Ishikawa (cell line): Measurements from ENCODE around the gene TPCN2.

ENCODE experiments used
- CEBPB ChIP-seq: IDR thresholded peaks from 2 replicates; pipeline ENCODE4 v1.6.1; 2012
- CREB1 ChIP-seq: IDR thresholded peaks from 2 replicates; pipeline ENCODE4 v1.6.1; 2012; ENCODE audit warnings: low read depth
- EGR1 ChIP-seq: IDR thresholded peaks from 2 replicates; pipeline ENCODE4 v1.6.1; 2012
- EP300 ChIP-seq: IDR thresholded peaks from 2 replicates; pipeline ENCODE4 v1.6.1; 2012; ENCODE audit warnings: borderline replicate concordance
- FOXM1 ChIP-seq: IDR thresholded peaks from 2 replicates; pipeline ENCODE4 v1.6.1; 2012; ENCODE audit warnings: low read depth, borderline replicate concordance
- MAX ChIP-seq: IDR thresholded peaks from 2 replicates; pipeline ENCODE4 v1.6.1; 2012
- NFIC ChIP-seq: IDR thresholded peaks from 2 replicates; pipeline ENCODE4 v1.6.1; 2012
- RAD21 ChIP-seq: IDR thresholded peaks from 2 replicates; pipeline ENCODE4 v1.6.1; 2012; ENCODE audit warnings: low read depth
- TAF1 ChIP-seq: IDR thresholded peaks from 2 replicates; pipeline ENCODE4 v1.6.1; 2012; ENCODE audit warnings: low read depth, mild to moderate bottlenecking
- TCF12 ChIP-seq: IDR thresholded peaks from 2 replicates; pipeline ENCODE4 v1.6.1; 2012; ENCODE audit warnings: low read depth
- TEAD4 ChIP-seq: IDR thresholded peaks from 2 replicates; pipeline ENCODE4 v1.6.1; 2012
- YY1 ChIP-seq: IDR thresholded peaks from 2 replicates; pipeline ENCODE4 v1.6.1; 2012; ENCODE audit warnings: low read depth
- ZBTB7A ChIP-seq: IDR thresholded peaks from 2 replicates; pipeline ENCODE4 v1.6.1; 2012; ENCODE audit warnings: low read depth
- TF ChIP-seq, protein P1 (sequence below): IDR thresholded peaks from 2 replicates; pipeline ENCODE4 v1.6.1; 2012; ENCODE audit warnings: low read depth, mild to moderate bottlenecking
- TF ChIP-seq, protein P2 (sequence below): IDR thresholded peaks from 2 replicates; pipeline ENCODE4 v1.6.1; 2012

Gene TPCN2

DNA sequence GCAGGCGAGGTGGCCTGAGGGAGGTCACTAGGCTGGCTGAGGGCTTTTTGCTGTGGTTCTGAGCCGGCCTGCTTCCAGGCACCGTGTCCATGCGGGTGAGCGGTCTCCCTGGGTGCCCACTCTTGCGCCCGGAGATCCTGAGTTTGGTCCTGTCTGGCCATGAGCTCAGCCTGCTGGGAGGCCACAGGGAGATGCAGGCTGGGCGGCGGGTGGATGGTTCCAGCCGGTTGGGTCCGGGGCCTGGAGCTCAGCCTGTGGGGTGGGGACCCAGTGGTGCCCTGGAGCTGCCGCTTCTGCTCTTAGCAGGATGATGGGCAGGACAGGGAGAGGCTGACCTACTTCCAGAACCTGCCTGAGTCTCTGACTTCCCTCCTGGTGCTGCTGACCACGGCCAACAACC is 18.5 kb downstream of the TPCN2 start:
- TF ChIP-seq MAX (no peak), RAD21 (no peak), TEAD4 (no peak), YY1 (no peak), EGR1 (no peak), NFIC (no peak), CREB1 (no peak), FOXM1 (no peak), ZBTB7A (no peak), TCF12 (no peak), CEBPB (no peak), EP300 (no peak), TAF1 (no peak)
- TF ChIP-seq, protein P1, sequence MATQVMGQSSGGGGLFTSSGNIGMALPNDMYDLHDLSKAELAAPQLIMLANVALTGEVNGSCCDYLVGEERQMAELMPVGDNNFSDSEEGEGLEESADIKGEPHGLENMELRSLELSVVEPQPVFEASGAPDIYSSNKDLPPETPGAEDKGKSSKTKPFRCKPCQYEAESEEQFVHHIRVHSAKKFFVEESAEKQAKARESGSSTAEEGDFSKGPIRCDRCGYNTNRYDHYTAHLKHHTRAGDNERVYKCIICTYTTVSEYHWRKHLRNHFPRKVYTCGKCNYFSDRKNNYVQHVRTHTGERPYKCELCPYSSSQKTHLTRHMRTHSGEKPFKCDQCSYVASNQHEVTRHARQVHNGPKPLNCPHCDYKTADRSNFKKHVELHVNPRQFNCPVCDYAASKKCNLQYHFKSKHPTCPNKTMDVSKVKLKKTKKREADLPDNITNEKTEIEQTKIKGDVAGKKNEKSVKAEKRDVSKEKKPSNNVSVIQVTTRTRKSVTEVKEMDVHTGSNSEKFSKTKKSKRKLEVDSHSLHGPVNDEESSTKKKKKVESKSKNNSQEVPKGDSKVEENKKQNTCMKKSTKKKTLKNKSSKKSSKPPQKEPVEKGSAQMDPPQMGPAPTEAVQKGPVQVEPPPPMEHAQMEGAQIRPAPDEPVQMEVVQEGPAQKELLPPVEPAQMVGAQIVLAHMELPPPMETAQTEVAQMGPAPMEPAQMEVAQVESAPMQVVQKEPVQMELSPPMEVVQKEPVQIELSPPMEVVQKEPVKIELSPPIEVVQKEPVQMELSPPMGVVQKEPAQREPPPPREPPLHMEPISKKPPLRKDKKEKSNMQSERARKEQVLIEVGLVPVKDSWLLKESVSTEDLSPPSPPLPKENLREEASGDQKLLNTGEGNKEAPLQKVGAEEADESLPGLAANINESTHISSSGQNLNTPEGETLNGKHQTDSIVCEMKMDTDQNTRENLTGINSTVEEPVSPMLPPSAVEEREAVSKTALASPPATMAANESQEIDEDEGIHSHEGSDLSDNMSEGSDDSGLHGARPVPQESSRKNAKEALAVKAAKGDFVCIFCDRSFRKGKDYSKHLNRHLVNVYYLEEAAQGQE = no peak
- TF ChIP-seq, protein P2, sequence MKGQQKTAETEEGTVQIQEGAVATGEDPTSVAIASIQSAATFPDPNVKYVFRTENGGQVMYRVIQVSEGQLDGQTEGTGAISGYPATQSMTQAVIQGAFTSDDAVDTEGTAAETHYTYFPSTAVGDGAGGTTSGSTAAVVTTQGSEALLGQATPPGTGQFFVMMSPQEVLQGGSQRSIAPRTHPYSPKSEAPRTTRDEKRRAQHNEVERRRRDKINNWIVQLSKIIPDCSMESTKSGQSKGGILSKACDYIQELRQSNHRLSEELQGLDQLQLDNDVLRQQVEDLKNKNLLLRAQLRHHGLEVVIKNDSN = no peak

DNA sequence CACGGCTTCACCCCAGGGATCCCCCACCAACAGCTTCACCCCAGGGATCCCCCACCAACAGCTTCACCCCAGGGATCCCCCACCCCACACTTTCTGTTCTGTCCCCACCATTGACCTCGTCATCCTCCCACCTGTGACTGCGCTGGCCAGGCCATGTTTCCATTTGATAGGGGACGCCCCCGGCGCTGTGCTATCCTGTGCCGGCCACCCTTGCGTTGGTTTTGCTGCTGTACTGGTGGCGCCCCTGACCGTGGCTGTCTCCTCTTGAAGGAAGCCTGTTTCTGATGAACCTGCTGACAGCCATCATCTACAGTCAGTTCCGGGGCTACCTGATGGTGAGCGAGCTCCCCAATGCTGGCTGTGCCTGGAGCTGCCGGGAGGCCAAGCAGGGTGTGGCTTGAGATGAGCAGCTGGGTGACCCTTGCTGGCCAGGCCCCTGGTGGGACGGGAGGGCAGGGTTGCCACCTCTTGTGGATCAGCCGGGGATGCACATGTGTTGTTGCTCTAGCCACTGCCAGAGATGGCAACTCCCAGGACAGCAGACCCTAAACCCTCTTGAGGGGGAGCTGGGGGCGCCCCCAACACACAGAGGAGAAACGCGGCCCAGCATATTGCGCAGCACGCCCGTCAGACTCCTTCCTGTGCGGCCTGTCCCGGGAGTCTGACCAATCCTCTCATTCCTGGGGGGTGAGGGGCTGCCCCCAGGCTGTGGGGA is 22.5 kb downstream of the TPCN2 start:
- TF ChIP-seq, protein P2 = no peak
- TF ChIP-seq TEAD4 (no peak), YY1 (no peak), MAX (no peak), RAD21 (no peak), ZBTB7A (no peak), EGR1 (no peak), CEBPB (no peak), TAF1 (no peak), EP300 (no peak), TCF12 (no peak), CREB1 (no peak), NFIC (no peak), FOXM1 (no peak)
- TF ChIP-seq, protein P1 = no peak

GRCh38 chr11:69071956-69072355 is 23.2 kb downstream of the TPCN2 start:
- no peak for TF ChIP-seq NFIC
- no peak for TF ChIP-seq CEBPB
- TF ChIP-seq ZBTB7A = no peak
- no peak for TF ChIP-seq CREB1
- no peak for TF ChIP-seq TEAD4
- no peak for TF ChIP-seq MAX
- TF ChIP-seq EP300 = no peak
- TF ChIP-seq FOXM1 = no peak
- TF ChIP-seq TCF12 = no peak
- no peak for TF ChIP-seq YY1
- no peak for TF ChIP-seq RAD21
- TF ChIP-seq, protein P1 = no peak
- no peak for TF ChIP-seq TAF1

DNA sequence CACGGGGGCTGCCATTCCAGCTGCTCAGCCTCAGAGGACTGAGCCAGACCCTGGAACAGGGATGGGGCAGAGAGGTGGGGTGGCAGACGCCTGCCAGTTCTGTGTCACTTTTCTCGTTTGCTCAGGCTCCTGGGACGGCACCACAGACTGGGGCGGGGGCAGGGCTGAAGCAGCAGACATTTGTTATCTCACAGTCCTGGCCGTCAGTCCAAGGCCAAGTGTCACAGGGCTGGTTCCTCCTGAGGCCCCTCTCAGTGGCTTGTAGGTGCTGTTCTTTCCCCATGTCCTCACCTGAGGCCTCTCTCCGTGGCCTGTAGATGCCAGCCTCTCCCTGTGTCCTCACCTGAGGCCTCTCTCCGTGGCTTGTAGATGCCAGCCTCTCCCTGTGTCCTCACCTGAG is 24.7 kb downstream of the TPCN2 start:
- TF ChIP-seq YY1 (no peak), NFIC (no peak), TCF12 (no peak), TEAD4 (no peak), RAD21 (no peak), CEBPB (no peak), TAF1 (no peak), ZBTB7A (no peak), CREB1 (no peak), EP300 (no peak)
- TF ChIP-seq, protein P1 = no peak
- TF ChIP-seq, protein P2 = no peak
